Activated CD4-positive, alpha-beta memory T cell treated with anti-CD3 and anti-CD28 coated beads for 36 hours (primary cell): ENCODE data around the gene CHST8. TPM values are rescaled to one million over a fixed set of nuclear protein-coding genes. Genes with fewer than 3 reads are reported as not detected.

ENCODE experiments used
- CTCF ChIA-PET: fragments of 350-600 bp; sonication (Branson Sonifier 250); formaldehyde crosslinking; loops from one replicate; lab custom pipeline; 2021; ENCODE audit warnings: antibody characterized with exemption, inconsistent platforms; lab: Charles Lee
- POLR2A ChIA-PET: fragments of 350-600 bp; sonication (Branson Sonifier 250); formaldehyde crosslinking; loops from one replicate; lab custom pipeline; 2021; ENCODE audit warnings: antibody characterized with exemption; lab: Charles Lee
- DNase-seq: peaks from one replicate; pipeline ENCODE4 v3.0.0-alpha.2; 2020
- H3K27ac Mint-ChIP-seq: one replicate; pipeline ENCODE4 v1.8.0; 2021; ENCODE audit warnings: mixed read lengths
- H3K27me3 Mint-ChIP-seq: one replicate; pipeline ENCODE4 v1.8.0; 2021; ENCODE audit warnings: mixed read lengths
- H3K36me3 Mint-ChIP-seq: one replicate; pipeline ENCODE4 v1.8.0; 2021; ENCODE audit warnings: mixed read lengths
- H3K4me1 Mint-ChIP-seq: one replicate; pipeline ENCODE4 v1.8.0; 2021; ENCODE audit warnings: low read depth, mixed read lengths
- H3K4me3 Mint-ChIP-seq: one replicate; pipeline ENCODE4 v1.8.0; 2021; ENCODE audit warnings: mild to moderate bottlenecking, mixed read lengths
- H3K9me3 Mint-ChIP-seq: one replicate; pipeline ENCODE4 v1.8.0; 2021; ENCODE audit warnings: mixed read lengths
- intact Hi-C: fragments of 100-400 bp; cut with micrococcal nuclease; formaldehyde crosslinking; loops from one replicate; pipeline ENCODE4 v1.15.1; 2023
- total RNA-seq, 2 experiments: library from RNA; stranded (reverse); gene quantifications; one replicate each; pipeline ENCODE4 v1.2.3, GENCODE V29; 2021

CHST8 gene, protein sequence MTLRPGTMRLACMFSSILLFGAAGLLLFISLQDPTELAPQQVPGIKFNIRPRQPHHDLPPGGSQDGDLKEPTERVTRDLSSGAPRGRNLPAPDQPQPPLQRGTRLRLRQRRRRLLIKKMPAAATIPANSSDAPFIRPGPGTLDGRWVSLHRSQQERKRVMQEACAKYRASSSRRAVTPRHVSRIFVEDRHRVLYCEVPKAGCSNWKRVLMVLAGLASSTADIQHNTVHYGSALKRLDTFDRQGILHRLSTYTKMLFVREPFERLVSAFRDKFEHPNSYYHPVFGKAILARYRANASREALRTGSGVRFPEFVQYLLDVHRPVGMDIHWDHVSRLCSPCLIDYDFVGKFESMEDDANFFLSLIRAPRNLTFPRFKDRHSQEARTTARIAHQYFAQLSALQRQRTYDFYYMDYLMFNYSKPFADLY
- total RNA-seq: not detected

DNA sequence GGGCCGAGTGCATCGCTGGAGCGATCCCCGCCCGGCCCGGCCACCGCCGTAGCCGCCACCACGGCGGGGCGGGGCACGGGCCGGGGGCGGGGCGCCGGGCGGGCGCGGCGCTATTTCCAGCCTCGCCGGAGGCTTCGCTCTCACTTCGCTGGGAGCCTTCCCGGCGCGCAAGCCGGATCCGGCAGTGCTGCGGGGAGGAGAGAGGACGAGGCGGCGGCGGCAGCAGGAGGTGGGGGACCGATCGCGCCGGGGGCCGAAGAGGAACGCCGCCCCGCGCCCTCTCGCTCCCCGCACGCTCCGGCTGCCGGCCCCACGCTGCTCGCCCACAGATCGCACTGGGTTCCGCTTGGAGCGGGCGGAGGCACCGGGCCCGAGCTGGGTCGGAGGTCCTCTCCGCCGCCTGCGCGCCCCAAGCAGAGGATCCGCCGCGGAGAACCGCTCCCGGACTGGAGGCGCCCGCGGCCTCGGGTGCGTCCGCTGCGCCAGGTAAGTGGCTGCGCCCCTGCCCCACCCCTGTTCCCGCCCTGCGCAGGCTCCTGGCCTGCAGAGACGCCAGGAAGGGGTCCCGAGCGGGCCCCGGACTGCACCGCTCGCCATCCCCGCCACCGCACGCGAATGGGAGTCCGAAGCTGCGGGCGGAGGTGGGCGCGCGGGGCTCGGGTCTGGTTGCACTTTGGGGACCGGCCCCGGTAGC is at the start of gene CHST8:
TSS of gene CHST8 (plus strand) at position 143 of the 694 bp plus-strand sequence. CDS start 67,309 bp downstream, outside the sequence.
- DNase-seq: no peak
- no peaks in the 10 kb centered on the region for H3K36me3 Mint-ChIP-seq
- CTCF ChIA-PET: no interaction called here
- POLR2A ChIA-PET: no interaction called here
- H3K4me3 Mint-ChIP-seq: no peak within 1 kb of the TSS
- intact Hi-C loops: no loop called here
- no peaks in the 10 kb centered on the region for H3K4me1 Mint-ChIP-seq
- peaks cover 48% of the 10 kb centered on the region for H3K27me3 Mint-ChIP-seq
- H3K27ac Mint-ChIP-seq: no peak within 1 kb of the TSS
- no peaks in the 10 kb centered on the region for H3K9me3 Mint-ChIP-seq

DNA sequence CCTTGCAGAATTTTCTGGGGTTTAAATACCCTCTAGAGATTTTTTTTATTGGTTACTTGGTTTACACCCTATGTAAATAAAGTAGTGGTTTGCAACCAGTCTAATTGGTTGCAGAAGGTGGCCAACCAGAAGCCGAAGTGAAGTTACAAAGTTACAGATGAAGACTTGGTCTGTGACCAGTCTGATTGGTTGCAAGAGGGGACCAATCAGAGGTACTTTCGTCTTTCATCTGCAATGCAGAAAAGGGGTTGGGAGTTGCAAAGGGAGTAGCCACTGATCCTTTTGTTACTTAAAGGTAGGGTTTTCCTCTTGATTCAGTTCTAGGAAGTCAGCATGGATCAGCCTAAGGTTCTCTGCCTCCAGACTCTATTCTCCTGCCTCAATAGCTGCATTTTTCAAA is 48.8 kb upstream of the CHST8 start:
- peaks cover 19% of the 10 kb centered on the region for H3K9me3 Mint-ChIP-seq
- no peak overlapping the region for H3K4me3 Mint-ChIP-seq
- ChIA-PET CTCF (no interaction called here), POLR2A (no interaction called here)
- peaks cover 29% of the 10 kb centered on the region for H3K27me3 Mint-ChIP-seq
- H3K4me1 Mint-ChIP-seq: no peaks in the 10 kb centered on the region
- H3K27ac Mint-ChIP-seq: no peak overlapping the region
- intact Hi-C loops: no loop called here
- no peak for DNase-seq
- no peaks in the 10 kb centered on the region for H3K36me3 Mint-ChIP-seq

DNA sequence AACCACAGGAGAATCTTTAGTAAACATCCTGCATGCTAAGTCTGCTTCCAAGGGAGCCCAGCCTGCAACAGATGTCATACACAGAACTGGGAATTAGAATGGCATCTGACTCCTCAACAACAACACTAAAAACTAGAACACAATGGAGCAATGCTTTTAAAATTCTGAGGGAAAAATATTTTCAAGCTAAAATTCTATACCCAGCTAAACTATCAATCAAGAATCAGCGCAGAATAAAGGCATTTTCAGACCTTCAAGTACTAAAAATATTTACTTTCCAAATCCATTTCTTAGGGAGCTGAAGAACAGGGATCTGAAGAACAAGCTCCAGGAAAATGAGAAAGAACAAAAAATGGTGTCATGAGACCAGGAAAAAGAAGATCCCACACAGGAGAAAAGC is 46.9 kb upstream of the CHST8 start:
- Mint-ChIP-seq H3K9me3 (peaks cover 19% of the 10 kb centered on the region), H3K36me3 (no peaks in the 10 kb centered on the region), H3K4me1 (no peaks in the 10 kb centered on the region), H3K27me3 (peaks cover 16% of the 10 kb centered on the region), H3K4me3 (no peak overlapping the region), H3K27ac (no peak overlapping the region)
- intact Hi-C loops: no loop called here
- CTCF ChIA-PET: no interaction called here
- POLR2A ChIA-PET: no interaction called here
- DNase-seq: no peak

DNA sequence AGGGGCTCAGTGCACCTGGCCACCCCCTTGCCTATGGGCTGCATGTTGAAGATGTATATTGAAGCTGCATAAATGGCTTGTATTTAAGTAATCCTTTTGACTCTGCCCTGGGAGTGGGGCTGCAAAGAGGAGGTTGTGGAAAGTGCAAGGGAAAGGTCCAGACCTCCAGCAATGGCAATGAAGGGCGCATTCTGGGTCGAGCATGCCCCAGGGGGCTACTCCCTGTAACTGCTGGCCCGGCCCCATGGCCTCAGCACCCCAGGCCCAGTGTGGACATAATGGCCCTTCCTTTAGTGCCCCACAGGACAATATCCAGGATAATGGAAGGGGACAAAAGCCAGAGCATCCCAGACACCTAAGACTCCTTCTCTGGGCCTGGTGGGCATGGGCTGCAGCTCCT is 43.1 kb upstream of the CHST8 start:
- POLR2A ChIA-PET: no interaction called here
- Mint-ChIP-seq H3K4me1 (no peaks in the 10 kb centered on the region), H3K9me3 (peaks cover 18% of the 10 kb centered on the region), H3K36me3 (no peaks in the 10 kb centered on the region), H3K4me3 (no peak overlapping the region), H3K27me3 (peaks cover 7% of the 10 kb centered on the region), H3K27ac (no peak overlapping the region)
- intact Hi-C loops: no loop called here
- CTCF ChIA-PET: no interaction called here
- no peak for DNase-seq

DNA sequence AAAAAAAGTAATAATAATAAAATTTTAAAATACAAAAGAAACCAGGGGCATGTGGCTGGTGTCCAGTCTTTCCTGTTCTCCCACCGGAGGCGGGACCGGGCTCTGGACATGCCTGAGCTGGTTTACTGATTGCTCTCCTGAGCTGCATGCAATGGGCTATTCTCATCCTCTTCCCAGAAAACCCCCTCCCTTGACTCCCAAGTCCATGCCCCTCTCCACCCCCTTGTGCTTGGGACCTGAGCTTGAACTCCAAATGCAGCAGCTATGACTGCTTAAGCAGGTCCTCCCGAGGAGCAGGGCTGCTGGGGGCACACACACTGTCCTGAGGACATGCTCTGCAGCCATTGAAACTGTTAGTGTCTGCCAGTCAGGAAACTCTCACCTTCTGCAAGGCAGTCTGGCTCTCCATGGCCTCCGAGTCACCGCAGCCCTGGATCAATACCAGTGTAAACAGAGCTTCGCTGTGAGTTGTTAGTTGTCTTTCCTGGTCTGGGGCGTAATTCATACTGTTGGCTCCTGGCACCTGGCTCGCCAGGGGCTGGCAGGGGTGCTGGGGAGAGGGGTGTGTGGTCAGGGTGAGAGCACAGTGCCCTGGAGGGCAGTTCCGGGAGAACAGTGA is 41.6 kb upstream of the CHST8 start:
- intact Hi-C loops: no loop called here
- POLR2A ChIA-PET: no interaction called here
- no peaks in the 10 kb centered on the region for H3K4me1 Mint-ChIP-seq

DNA sequence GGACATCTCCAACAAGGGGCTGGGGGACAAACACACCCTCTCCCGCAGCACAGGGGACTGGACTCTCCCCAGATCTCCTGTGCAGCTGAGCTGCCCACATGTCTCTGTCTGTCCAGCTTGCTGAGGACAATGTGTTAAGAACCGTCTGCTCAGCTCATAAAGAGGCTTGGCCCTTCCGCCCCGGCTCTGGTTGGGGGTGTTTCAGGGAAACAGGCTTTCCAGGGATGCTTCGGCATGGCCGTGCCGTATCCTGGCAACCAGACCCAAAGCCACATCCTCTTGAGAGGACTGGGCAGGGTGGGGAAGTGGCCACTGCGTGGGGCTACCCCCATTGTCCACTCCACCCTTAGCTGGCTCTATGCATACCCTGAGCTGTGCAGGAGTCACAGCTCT is 41.1 kb upstream of the CHST8 start:
- peaks cover 2% of the 10 kb centered on the region for H3K9me3 Mint-ChIP-seq
- H3K4me1 Mint-ChIP-seq: no peaks in the 10 kb centered on the region
- H3K4me3 Mint-ChIP-seq: no peak overlapping the region
- ChIA-PET POLR2A (no interaction called here), CTCF (no interaction called here)
- peaks cover 5% of the 10 kb centered on the region for H3K27me3 Mint-ChIP-seq
- DNase-seq: no peak
- no peak overlapping the region for H3K27ac Mint-ChIP-seq
- no peaks in the 10 kb centered on the region for H3K36me3 Mint-ChIP-seq
- intact Hi-C loops: no loop called here

More for the DNA sequence above, 41.6 kb upstream of the CHST8 start:
- H3K4me3 Mint-ChIP-seq: no peak overlapping the region
- DNase-seq: no peak
- H3K9me3 Mint-ChIP-seq: peaks cover 4% of the 10 kb centered on the region
- CTCF ChIA-PET: no interaction called here
- no peaks in the 10 kb centered on the region for H3K36me3 Mint-ChIP-seq
- peaks cover 5% of the 10 kb centered on the region for H3K27me3 Mint-ChIP-seq
- no peak overlapping the region for H3K27ac Mint-ChIP-seq

DNA sequence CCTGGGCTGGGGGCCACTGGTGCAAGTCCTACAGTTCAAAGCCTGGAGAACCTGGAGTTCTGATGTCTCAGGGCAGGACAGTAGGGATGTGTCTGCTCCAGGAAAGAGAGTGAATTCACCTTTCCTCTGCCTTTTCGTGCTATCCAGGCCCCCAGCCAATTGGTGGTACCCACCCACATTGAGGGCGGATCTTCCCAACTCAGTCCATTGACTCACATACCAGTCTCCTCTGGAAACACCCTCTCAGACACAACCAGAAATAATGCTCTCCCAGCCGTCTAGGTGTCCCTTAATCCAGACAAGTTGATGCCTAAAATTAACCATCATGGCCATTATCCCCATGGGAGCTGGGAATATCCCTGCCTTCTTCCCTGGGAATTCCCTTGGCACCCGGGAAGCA is 38.8 kb upstream of the CHST8 start:
- no peak overlapping the region for H3K27ac Mint-ChIP-seq
- no peak for DNase-seq
- peaks cover 15% of the 10 kb centered on the region for H3K9me3 Mint-ChIP-seq
- ChIA-PET POLR2A (no interaction called here), CTCF (no interaction called here)
- intact Hi-C loops: no loop called here
- H3K4me1 Mint-ChIP-seq: no peaks in the 10 kb centered on the region
- H3K36me3 Mint-ChIP-seq: peaks cover 2% of the 10 kb centered on the region
- peaks cover 2% of the 10 kb centered on the region for H3K27me3 Mint-ChIP-seq
- H3K4me3 Mint-ChIP-seq: no peak overlapping the region

DNA sequence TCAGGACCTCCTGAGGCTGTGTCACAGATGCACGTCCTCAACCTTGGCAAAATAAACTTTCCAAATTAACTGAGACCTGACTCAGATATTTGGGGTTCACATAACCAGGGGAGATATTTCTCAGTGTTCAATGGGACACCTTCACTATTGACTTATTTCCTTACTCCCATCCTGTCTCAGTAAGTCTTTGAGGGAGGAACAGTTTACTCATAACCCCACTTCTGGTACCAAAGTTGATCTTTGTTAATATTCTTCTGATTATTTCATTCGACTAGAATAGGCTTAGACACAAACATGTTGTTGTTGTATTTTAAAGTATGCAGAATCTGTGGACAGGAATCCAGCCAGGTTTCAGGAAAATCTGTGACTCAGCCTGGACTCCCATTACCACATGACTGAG is 34.6 kb upstream of the CHST8 start:
- ChIA-PET POLR2A (no interaction called here), CTCF (no interaction called here)
- intact Hi-C loops: no loop called here
- H3K27me3 Mint-ChIP-seq: peaks cover 2% of the 10 kb centered on the region
- no peaks in the 10 kb centered on the region for H3K4me1 Mint-ChIP-seq
- no peak for DNase-seq
- no peak overlapping the region for H3K27ac Mint-ChIP-seq
- H3K9me3 Mint-ChIP-seq: peaks cover 26% of the 10 kb centered on the region
- no peak overlapping the region for H3K4me3 Mint-ChIP-seq
- peaks cover 2% of the 10 kb centered on the region for H3K36me3 Mint-ChIP-seq

DNA sequence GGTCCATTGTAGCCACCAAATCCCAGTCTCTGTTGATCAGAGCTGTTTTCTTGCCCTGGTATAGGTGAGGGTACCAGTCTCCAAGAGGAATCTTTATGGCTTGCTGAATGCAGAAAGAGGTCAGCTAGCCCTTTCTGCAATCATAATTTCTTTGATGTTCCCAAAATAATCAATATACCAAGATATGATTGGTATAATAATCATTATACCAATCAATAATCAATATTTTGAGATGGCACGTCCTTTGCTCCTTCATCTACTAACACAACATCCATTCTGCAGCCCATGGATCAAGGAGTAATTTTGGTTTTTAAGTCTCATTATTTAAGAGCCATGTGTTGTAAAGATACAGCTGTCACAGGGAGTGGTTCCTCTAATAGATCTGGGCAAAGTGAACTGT is 31.5 kb upstream of the CHST8 start:
- CTCF ChIA-PET: no interaction called here
- Mint-ChIP-seq H3K9me3 (peaks cover 26% of the 10 kb centered on the region), H3K27me3 (peaks cover 9% of the 10 kb centered on the region), H3K27ac (no peak overlapping the region), H3K4me3 (no peak overlapping the region), H3K36me3 (peaks cover 2% of the 10 kb centered on the region), H3K4me1 (no peaks in the 10 kb centered on the region)
- POLR2A ChIA-PET: no interaction called here
- intact Hi-C loops: no loop called here
- DNase-seq: no peak

DNA sequence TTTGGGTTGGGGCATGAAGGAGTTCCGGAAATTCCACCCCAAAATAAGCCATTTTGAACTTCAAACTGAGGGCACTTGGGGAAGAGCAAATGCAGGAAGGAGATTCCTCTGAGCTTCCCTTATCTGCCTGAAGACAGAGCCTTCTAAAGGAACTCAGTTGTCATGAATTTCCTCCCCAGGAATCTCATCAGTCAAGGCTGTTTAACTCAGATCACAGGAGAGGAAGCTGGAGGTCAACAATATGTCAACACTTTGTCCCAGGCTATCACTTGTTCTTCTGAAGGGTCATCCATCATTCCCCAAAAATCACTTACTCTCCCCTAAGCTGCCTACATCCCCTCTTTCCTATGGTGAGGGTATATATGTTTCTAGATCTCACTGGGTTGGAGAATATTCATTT is 26.0 kb upstream of the CHST8 start:
- Mint-ChIP-seq H3K27ac (no peak overlapping the region), H3K9me3 (peaks cover 2% of the 10 kb centered on the region), H3K4me1 (no peaks in the 10 kb centered on the region), H3K36me3 (no peaks in the 10 kb centered on the region), H3K4me3 (no peak overlapping the region), H3K27me3 (peaks cover 18% of the 10 kb centered on the region)
- DNase-seq: no peak
- ChIA-PET POLR2A (no interaction called here), CTCF (no interaction called here)
- intact Hi-C loops: no loop called here

DNA sequence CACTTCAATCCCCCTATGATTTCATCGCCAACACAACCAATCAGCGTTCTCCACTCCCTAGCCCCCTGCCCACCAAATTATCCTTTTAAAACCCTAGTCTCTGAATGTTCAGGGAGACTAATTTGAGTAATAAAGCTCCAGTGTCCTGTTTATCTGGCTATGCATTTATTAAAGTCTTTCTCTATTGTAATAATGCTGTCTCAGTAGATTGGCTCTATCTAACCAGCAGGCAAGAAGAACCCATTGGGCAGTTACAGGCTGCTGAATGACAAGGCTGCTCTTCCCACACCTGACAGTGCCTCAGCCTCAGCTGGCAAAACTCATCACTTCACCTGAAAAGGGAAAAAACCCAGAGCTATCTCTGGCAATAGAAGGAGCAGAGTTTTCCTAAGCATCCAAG is 20.2 kb upstream of the CHST8 start:
- H3K9me3 Mint-ChIP-seq: peaks cover 17% of the 10 kb centered on the region
- no peak overlapping the region for H3K27ac Mint-ChIP-seq
- DNase-seq: no peak
- no peak overlapping the region for H3K4me3 Mint-ChIP-seq
- ChIA-PET CTCF (no interaction called here), POLR2A (no interaction called here)
- no peaks in the 10 kb centered on the region for H3K36me3 Mint-ChIP-seq
- intact Hi-C loops: no loop called here
- H3K27me3 Mint-ChIP-seq: peaks cover 14% of the 10 kb centered on the region
- H3K4me1 Mint-ChIP-seq: no peaks in the 10 kb centered on the region

DNA sequence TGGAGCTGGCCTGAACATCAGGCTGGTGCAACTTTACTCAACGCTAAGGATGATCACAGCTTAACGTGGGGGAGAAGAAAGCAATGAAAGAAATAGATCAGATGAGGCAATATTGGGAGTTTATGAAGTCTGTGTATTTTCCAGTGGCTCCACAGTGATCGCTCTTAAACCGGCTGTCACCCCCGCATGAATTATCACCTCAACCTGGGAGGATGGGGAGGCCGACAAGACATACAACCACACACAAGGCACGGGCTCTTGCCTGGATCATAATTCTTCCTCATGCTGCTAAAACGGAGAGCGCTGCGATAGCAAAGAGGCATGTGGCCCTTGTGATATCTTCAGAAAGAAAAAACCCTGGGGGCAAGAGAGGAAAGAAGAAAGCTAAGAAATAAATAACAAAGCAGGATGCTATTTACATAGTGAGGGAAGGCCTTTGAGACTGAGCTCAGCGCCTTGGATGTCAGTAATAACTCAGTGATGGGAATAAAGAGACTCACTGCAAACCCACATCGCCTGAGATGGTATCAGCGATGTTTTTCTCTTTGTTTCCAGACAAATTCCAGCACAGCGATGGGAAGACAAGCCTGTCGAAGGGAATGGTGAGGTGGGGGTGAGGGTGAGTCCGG is 19.1 kb upstream of the CHST8 start:
- H3K27ac Mint-ChIP-seq: no peak overlapping the region
- H3K4me3 Mint-ChIP-seq: no peak overlapping the region
- POLR2A ChIA-PET: no interaction called here
- H3K27me3 Mint-ChIP-seq: peaks cover 19% of the 10 kb centered on the region
- H3K9me3 Mint-ChIP-seq: peaks cover 17% of the 10 kb centered on the region
- CTCF ChIA-PET: no interaction called here
- H3K4me1 Mint-ChIP-seq: no peaks in the 10 kb centered on the region
- no peak for DNase-seq
- intact Hi-C loops: no loop called here
- no peaks in the 10 kb centered on the region for H3K36me3 Mint-ChIP-seq
